ENCODE results near the gene DCTN1.
A peak's percentile ranks its signal among the peaks of the same experiment; 100 is the strongest.

DCTN1 gene

DNA sequence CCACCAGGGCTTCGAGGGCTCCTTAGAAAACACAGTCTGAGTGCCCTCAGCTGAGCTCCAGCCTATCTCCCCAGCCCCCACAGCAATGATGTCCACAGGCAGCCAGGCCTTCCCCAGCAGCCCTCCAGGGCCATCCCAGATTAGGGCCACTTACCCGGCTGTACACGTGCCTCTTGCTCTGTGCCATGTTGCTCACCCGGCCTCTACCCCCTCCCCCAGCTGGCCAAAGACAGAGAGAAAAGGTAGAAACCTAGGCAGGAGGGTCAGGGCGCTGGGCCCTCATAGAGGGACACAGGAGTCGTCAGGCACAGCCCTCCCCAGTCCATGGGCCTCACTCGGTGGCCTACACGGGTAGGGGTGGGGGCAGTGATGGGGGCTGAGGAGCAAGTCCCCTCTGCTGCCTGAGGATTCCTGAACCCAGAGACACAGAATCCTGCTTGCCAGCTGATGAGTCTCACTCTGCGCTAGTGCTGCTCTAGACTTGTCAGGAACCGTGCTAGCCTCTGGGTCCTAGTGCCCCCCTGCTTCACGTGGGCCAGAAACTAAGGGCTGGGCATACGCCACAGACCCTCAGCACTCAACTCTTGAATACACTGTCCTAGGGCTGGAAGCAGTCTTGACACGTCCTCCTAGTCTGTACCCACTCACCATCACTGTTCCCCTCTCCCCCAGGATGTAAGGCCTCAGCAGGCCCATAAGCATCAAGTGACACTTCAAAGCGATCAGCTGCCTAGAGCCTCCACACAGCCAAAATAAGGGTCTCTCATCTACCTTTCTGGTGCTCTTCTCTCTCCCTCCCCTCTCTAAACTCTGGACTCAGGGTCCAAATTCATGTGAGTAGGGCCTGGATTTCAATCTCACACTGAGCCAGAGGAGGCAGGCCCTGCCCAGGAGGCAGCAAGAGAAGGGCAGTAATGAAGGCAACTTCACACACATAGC lies at the start of gene DCTN1:
Gene DCTN1 (minus strand): TSS at position 461 of the 939 bp plus-strand sequence. CDS start 274 bp downstream, at position 187.
- TF ChIP-seq, protein P1, sequence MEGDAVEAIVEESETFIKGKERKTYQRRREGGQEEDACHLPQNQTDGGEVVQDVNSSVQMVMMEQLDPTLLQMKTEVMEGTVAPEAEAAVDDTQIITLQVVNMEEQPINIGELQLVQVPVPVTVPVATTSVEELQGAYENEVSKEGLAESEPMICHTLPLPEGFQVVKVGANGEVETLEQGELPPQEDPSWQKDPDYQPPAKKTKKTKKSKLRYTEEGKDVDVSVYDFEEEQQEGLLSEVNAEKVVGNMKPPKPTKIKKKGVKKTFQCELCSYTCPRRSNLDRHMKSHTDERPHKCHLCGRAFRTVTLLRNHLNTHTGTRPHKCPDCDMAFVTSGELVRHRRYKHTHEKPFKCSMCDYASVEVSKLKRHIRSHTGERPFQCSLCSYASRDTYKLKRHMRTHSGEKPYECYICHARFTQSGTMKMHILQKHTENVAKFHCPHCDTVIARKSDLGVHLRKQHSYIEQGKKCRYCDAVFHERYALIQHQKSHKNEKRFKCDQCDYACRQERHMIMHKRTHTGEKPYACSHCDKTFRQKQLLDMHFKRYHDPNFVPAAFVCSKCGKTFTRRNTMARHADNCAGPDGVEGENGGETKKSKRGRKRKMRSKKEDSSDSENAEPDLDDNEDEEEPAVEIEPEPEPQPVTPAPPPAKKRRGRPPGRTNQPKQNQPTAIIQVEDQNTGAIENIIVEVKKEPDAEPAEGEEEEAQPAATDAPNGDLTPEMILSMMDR (IDR thresholded peaks at IDR 0.05; ENCODE audit: low read depth, low read length), result no peak
- peak; percentile 22 for DNase-seq (ENCODE audit: extremely low read depth, low read depth)

DNA sequence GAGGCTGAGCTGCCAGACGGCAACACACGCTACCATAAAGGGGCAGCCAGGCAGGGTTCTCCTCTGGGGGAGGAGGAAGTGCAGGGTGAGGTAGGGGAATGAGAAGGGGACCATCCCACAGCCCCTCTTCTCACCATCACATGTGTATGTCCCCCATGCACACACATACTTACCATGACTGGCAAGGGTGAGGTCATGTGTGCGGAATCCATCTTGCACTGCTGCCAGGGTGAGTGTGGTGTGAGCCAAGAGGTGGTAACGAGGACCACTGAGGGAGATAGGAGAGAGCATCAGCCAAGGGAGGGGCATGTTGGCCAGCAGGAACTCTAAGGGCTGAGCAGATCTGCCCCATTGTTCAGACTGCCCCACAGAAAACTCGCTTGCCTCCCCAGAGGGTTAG lies 48.6 kb upstream of the DCTN1 start:
- TF ChIP-seq, protein P1 (IDR thresholded peaks at IDR 0.05; ENCODE audit: low read depth, low read length), result no peak
- no peak for DNase-seq (ENCODE audit: extremely low read depth, low read depth)

DNA sequence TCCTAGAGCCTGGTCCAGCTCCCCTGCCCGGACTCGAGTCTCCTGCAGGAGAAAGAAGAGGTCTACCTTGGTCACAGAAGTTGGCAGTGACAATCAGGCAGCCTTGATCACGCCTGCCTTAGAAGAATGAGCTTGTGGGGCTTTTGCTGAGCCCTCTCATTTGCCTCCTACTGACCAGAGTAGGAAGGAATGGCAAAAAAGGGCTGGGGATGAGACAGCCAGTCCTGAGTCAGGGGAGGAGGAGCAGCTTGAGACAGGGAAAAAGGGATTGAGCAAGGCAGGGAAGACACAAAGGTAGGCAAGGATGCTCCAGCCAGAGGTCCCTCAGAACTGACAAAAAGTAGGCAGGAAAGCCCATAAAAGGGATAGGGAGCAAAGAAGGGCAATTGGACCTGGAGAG lies 47.4 kb upstream of the DCTN1 start:
- DNase-seq (ENCODE audit: extremely low read depth, low read depth), result no peak
- TF ChIP-seq, protein P1 (IDR thresholded peaks at IDR 0.05; ENCODE audit: low read depth, low read length), result no peak

DNA sequence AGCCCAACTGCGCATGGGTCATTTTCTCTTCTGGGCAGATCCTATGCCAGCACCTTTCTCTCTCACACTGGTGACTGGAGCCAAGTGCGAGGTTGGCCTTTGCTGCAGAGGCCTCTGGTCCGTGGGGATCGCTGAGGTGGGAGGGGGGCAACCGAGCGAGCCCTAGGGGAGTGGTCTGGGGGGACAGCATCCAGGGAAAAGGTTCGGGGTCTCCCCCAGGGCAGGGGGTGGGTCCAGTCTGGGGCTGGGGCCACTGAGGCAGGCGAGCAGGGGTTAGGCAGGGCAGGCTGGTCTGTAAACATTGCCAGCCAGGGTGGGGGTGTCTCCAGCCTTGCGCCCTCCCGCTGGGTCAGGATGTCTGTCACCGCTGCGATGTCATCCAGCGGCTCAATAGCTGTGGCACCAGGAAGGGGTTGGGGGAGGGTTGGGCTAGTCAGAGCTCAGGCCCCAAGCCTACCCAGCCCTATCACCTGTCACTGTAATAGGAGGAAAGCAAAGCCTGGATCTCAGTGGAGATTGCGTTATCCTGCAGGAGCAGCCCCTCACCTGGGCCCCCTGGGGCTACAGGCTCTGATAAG lies 46.2 kb upstream of the DCTN1 start:
- no peak for DNase-seq (ENCODE audit: extremely low read depth, low read depth)
- TF ChIP-seq, protein P1 (IDR thresholded peaks at IDR 0.05; ENCODE audit: low read depth, low read length), result no peak

DNA sequence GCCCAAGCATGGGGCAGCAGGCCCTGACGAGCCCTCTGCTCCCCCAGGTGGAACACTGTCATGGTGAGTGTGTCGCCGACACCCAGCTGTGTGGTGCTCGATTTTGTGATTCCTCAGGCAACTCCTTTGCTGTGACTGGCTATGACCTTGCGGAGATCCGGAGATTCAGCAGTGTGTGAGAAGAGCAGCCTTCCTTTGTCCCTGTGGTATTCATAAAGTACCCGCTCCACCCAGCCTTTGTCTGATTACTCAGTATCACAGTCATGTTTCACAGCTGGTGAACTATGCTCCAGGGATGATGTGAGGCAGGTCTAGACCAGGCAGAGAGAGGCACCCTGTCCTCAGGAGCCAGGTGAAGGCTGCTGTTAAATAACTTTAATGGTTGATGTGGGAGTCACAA lies 45.4 kb upstream of the DCTN1 start:
- DNase-seq (ENCODE audit: extremely low read depth, low read depth), result no peak
- TF ChIP-seq, protein P1 (IDR thresholded peaks at IDR 0.05; ENCODE audit: low read depth, low read length), result no peak

DNA sequence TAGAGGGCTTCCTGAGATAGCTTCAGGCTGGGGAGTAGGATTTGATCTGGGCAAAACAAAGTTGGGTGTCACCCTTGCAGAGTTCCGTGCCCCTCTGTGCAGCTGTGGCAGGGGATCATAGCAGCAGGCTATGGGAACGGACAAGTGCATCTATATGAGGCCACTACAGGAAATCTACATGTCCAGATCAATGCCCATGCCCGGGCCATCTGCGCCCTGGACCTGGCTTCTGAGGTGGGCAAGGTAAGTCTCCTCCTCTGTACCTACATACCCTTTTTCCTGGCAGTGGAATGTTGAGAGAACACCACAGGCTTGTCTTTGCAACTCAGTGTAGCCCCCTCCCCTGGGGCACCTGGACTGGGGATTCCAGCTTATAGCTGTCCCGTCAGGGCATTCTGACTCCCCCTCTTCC lies 44.9 kb upstream of the DCTN1 start:
- TF ChIP-seq, protein P1 (IDR thresholded peaks at IDR 0.05; ENCODE audit: low read depth, low read length), result no peak
- no peak for DNase-seq (ENCODE audit: extremely low read depth, low read depth)

All from AG09319 (cell line).